Measurements from ENCODE around the gene GPBP1. TPM values are rescaled to one million over a fixed set of nuclear protein-coding genes. Genes with fewer than 3 reads are reported as not detected.
A peak's percentile ranks its signal among the peaks of the same experiment; 100 is the strongest.

The GPBP1 gene
- total RNA-seq, 1 experiment from 2014 or later: 112 TPM

- Histone ChIP-seq H4K20me1 (ENCODE audit: control insufficient read depth, insufficient read depth, insufficient read length) (no peaks in the 10 kb centered on the region), H2BK12ac (ENCODE audit: insufficient read length, low read depth, low read length) (no peak overlapping the region), H4K8ac (replicated peaks; ENCODE audit: insufficient read length, low read depth, low read length) (no peak overlapping the region), H3K79me1 (ENCODE audit: insufficient read depth, low read depth, low read length, poor library complexity, severe bottlenecking) (no peaks in the 10 kb centered on the region), H3K27me3 (ENCODE audit: insufficient read depth, low read length) (no peaks in the 10 kb centered on the region), H3K56ac (ENCODE audit: insufficient read length, low read depth, low read length) (no peak overlapping the region), H2BK120ac (ENCODE audit: low read depth, low read length, poor library complexity, severe bottlenecking) (no peak overlapping the region), H3K14ac (ENCODE audit: insufficient read depth, low read length) (no peak overlapping the region), H2AK5ac (ENCODE audit: insufficient read length, low read length) (no peak overlapping the region), H3K4me1 (ENCODE audit: insufficient read depth, low read length) (no peaks in the 10 kb centered on the region), H2BK20ac (ENCODE audit: low read depth, low read length, poor library complexity, severe bottlenecking) (no peak overlapping the region), H3K23me2 (ENCODE audit: insufficient read length, low read depth, low read length, poor library complexity, severe bottlenecking) (no peaks in the 10 kb centered on the region), H3K9ac (ENCODE audit: extremely low read depth, insufficient read length, low read length) (no peak overlapping the region), H4K5ac (ENCODE audit: insufficient read length, low read depth, low read length) (no peak overlapping the region), H3K79me2 (ENCODE audit: insufficient read depth, low read length) (no peaks in the 10 kb centered on the region; the same call in 1 of the 2 replicates), H3K27ac (ENCODE audit: insufficient read length, low read depth, low read length) (no peak overlapping the region), H2AFZ (ENCODE audit: low read length) (no peak overlapping the region), H3K9me3 (ENCODE audit: control insufficient read depth, low read depth, low read length) (no peaks in the 10 kb centered on the region), H2BK5ac (ENCODE audit: insufficient read length, low read length) (no peak overlapping the region), H3K4ac (ENCODE audit: low read depth, low read length) (no peak overlapping the region), H3K18ac (ENCODE audit: insufficient read length, low read depth, low read length) (no peak overlapping the region), H3K23ac (ENCODE audit: insufficient read length, low read depth, low read length) (no peak overlapping the region), H3T11ph (ENCODE audit: low read length) (no peak overlapping the region), H3K4me2 (ENCODE audit: insufficient read depth, insufficient read length, low read length) (no peak overlapping the region), H2BK15ac (ENCODE audit: low read depth, low read length) (no peak overlapping the region), H4K91ac (ENCODE audit: insufficient read length, low read depth, low read length) (no peak overlapping the region)
- DNase-seq: no peak
- Mint-ChIP-seq H3K27ac (peak overlapping the region in 1 of 3 experiments; percentile 17; a peak in 1 of 7 replicates), H3K4me3 (no peak overlapping the region), H3K36me3 (ENCODE audit: insufficient read depth in 1 of 3, low read depth in 3 of 3) (peaks cover 26 to 58% (median 57%) of the 10 kb centered on the region in 3 experiments), H3K27me3 (ENCODE audit: low read depth) (no peaks in the 10 kb centered on the region), H3K9me3 (no peaks in the 10 kb centered on the region; a peak in 1 of 5 replicates), H3K4me1 (peaks cover 9% of the 10 kb centered on the region in 2 experiments; a peak in 3 of 4 replicates)
- TF ChIP-seq CTCF (conservative IDR thresholded peaks at IDR 0.05): no peak
Observed at GRCh38 chr5:57244331-57244730, 70.5 kb downstream of the GPBP1 start.
